G401.6 (cell line): ENCODE measurements around the gene EFHD2.
"Not testable (repeated sequence)": the region's sequence is repeated elsewhere in the genome, so short reads cannot be mapped to it uniquely, and the experiment has no call there.

ENCODE experiments used
- FAIRE-seq: peaks from 2 replicates; lab custom pipeline; 2012; peaks lifted over from hg19 to GRCh38; lab: Jason Lieb, UNC

EFHD2 gene

DNA sequence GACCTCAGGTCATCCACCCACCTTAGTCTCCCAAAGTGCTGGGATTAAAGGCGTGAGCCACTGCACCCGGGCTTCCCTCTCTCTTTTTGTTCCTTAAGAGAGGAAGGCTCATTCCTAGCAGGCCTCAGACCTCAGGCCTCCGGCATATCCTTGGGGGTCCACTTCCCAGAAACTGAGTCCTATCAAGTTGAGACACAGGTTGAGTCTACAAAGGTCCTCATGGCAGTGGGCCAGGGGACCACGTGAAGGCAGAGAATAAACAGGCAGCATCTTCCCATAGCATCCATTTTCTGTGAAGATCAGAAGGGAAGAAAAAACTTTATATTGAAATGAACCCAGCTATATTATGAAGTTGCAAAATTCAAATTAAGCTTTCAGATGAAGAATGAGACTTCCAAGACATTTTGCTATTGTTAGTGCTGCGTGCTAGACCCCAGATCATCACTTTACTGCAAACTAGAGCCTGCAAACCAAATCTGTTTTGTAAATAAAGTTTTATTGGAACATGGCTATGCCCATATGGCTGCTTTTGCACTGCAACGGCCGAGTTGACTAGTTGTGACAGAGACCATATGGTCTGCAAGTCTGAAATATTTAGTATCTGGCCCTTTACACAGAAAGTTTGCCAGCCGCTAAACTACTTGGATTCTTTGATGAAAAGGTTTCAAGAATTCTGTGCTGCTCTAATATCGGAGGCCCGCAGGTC, 43.3 kb downstream of the EFHD2 start:
- FAIRE-seq: no peak

DNA sequence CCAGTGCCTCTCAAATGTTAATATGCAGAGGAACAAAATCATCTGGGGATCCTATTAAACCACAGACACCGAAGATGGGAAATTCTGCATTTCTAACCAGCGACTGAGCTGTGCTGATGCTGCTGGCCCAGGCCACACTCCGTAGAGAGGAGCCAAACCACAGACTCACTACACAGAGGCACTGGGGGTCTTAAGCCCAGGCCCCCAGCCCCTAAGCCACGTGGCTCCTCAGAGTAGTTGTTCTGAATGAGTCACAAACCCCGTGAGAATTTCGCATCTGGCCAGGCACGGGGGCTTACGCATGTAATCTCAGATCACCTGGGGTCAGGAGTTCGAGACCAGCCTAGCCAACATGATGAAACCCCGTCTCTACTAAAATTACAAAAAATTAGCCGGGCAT, 44.0 kb downstream of the EFHD2 start:
- FAIRE-seq: no peak

DNA sequence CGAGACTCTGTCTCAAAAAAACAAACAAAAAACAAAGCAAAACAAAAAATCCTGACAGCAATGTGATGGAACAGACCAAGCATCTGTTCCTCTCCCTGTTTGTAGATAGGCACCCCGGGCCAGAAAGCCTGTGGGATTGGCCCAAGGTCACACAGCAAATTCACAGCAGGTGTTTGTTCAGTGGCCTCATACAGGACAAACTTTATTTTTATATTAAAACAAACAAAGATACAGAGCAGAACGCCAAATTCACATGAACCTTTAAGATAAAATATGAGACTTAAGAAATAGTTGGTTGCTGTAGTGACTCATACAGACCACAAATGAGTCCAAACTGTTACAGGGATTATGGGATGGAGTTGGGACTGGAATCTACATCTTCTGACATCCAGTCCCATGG, 44.6 kb downstream of the EFHD2 start:
- FAIRE-seq: no peak

DNA sequence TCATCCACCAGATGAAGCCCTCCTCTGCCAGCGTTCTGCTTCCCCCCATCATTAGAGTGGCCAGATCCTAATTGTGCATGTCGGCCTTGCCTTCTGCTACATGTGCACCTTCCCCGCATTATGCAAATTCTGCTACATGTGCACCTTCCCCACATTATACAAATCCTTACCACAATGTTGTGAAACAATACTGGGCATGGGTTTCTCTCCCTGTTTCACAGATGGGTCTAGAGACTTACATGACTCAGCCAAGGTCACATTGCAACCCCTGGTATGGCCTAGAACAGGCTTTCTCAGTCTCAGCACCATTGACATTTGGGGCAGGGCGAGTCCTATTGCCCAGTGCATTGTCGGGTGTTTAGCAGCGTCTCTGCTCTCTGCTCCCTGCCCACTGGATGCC, 45.8 kb downstream of the EFHD2 start:
- FAIRE-seq: no peak

DNA sequence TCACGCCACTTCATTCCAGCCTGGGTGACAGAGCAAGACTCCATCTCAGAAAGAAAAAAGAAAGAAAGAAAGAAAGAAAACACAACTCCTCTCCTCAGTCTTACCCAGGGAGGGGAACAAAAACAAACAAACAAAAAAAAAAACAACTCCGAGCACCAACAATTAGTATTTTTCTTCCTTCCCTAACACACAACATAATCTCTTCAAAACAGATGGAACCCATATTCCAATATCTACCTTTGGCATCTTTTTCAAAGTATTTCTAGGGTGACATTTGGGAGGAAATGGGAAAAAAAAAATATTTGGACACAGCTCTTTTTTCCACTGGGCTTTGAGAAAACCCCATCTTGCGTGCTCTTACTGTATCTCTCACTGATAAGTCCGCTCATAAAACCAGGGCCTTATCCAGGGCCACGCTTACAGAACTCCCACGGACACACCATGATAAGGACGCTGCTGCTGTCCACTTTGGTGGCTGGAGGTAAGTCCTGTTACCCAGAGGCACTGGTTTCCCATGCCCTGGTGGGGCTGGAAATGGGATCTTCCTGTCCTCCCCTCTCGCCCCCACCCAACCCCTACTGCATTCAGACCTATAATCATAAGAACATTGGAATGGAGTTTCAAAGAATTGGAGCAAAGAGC, 46.7 kb downstream of the EFHD2 start, which contains the start of gene CELA2A:
CELA2A (plus strand) TSS at position 420 of the 642 bp plus-strand sequence; CDS start at position 442, 22 bp downstream.
- FAIRE-seq: no peak

DNA sequence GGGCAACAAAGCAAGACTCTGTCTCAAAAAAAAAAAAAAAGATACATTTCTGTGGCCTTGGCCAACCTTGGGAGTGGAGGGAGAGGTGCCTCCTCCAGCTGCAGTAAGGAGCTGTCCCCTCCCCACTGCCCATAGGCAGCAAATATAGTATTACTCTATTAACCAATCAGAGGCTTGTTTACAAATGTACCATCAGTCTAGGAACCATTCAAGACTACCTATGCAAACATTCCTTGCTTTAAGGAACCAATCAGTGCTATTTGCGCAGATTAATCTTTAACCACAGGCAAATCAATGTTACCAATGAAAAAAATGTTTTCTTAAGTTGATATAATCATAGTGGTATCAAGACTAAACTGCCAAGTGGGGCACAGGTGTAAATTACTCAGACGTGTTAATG, 47.9 kb downstream of the EFHD2 start:
- no peak for FAIRE-seq

DNA sequence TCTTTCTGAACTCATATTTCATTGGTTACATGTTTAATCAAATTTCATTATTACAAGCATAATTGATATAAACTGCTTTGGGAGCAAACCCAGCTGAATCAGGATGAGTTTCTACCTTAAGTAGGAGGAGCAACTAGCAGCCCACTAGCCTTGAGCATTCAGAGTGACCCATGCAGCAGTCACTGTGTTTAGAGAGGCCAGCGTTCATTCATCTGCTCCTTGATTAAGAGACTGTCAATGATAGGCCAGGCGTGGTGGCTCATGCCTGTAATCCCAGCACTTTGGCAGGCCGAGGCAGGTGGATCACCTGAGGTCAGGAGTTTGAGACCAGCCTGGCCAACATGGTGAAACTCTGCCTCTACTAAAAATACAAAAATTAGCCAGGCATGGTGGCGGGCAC, 48.7 kb downstream of the EFHD2 start:
- not testable (repeated sequence) for FAIRE-seq

DNA sequence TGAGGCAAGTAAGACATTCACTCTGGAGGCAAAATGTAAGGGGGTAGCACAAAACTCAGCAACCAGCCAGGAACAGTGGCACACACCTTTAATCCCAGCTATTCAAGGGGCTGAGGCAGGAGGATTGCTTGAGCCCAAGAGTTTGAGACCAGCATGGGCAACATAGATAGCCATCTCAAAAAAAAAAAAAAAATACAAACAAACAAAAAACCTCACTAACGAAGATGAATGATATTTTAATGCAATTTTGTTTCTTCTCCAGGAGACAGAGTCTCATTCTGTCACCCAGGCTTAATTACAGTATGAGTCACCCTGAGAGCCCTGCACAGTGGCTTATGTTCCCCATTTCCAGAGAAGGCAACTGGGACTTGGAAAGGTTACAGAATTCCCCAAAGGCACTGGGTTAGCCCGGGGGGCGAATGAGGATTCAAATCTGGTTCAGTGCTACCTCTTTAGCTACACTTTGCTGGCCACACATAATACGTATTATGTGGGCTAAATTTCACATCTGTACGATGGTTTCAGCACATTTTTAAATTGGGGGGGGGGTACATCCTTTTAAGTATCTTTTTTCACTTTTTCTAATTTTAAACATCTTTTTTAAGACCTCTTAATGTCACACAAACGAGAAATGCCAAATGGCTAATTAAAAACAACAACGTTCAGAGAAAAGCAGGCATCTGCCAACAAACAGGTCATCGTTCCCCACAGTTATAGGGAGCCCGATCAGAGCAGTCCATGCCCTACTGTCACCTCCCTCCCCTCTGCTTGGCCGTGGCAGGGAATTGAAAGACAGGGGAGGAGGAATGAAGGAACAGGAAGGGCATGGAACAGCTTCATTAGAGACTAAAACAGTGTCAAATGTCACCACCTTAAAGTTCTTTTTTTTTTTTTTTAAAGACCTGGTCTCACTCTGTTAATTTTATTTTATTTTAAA, 50.4 kb downstream of the EFHD2 start:
- FAIRE-seq: no peak

DNA sequence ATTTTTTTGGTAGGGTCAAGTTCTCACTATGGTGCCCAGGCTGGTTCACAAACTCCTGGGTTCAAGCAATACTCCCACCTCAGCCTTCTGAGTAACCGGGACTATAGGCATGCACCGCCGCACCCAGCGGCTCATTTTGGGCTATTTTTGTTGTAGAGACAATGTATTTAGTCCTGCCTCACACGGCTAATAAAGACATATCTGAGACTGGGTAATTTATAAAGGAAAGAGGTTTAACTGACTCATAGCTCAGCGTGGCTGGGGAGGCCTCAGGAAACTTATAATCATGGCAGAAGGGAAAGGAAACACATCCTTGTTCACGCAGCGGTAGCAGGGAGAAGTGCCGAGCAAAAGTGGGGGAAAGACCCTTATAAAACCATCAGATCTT, 51.0 kb downstream of the EFHD2 start:
- FAIRE-seq: no peak

DNA sequence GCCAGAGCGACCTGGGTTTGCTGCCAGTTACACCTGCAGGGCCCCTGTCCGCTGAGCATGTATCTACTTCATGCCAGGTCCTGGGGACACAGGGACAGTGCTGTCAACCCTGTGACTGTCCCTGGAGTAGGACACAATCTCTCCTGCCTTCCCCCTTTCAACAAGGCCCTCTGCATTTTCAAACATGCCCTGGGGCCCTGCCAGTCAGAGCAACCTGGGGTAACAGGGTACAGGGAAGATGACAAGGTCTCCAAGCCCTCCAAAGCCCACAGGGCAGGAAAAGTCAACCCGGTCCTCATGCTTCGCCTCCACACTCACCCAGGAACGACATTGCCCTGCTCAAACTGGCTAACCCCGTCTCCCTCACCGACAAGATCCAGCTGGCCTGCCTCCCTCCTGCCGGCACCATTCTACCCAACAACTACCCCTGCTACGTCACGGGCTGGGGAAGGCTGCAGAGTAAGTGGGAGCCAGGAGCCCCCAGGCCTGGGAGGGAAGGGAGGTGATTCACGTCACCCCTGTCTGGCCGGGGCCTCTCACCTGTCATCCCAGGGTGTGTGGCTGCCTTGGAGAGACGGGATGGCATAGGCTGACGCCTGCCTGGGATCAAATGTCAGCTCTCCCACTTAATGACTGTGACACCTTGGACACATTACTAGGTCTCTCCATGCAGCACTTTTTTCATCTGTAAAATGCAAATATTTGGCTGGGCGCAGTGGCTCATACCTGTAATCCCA, 53.5 kb downstream of the EFHD2 start:
- not testable (repeated sequence) for FAIRE-seq

DNA sequence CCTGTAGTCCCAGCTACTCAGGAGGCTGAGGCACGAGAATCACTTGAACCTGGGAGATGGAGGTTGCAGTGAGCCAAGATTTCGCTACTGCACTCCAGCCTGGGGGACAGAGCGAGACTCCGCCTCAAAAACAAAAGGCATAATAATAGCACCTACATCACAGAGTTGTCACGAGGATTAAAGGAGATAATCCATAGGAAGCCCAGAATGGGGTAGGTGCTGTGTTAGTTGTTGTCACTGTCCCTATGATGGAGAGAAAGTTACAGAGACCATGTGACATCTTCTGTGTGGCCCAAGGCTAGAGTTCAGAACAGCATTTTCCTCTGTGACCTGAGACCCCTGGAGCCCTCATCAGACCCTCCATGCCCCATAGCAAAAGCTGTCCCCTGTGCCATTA, 54.2 kb downstream of the EFHD2 start:
- not testable (repeated sequence) for FAIRE-seq

DNA sequence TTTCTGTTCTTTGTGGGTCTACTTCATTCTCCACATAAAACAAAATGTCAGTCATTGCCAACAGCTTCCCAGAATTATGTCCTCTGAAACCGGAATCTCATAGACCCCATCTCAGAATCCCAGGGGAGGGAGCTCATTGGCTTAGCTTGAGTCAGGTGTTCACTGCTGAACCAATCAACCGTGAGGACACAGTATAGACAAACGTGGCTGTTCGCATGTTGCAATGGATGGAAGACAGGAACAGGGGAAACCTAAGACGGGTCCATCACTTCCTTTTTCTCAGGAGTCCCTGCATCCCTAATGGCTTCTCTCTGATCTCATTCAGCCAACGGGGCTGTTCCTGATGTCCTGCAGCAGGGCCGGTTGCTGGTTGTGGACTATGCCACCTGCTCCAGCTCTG, 56.0 kb downstream of the EFHD2 start:
- no peak for FAIRE-seq

DNA sequence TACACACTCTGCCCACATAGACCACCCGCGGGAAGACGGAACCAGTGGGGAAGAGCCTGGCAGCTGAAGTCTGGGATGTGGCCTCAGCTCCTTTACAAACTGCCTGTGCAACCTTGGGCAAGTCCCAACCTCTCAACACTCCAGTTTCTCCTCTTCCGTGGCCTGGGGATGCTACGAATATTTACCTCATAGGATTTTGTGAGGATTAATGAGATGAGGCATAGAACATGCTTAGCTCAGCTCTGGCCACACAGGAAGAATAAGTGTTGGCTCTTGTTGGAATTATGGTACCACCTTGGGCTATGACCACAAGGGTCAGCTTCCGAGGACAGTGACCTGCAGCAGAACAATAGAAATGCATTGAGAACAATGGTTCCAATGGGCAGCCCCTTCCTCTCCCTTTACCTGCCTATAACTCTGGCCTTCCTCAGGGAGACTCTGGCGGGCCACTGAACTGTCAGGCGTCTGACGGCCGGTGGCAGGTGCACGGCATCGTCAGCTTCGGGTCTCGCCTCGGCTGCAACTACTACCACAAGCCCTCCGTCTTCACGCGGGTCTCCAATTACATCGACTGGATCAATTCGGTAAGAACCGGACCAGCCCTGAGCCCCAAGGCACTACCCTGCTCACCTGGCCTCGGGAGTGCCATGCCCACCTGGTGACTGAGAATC, 57.4 kb downstream of the EFHD2 start:
- not testable (repeated sequence) for FAIRE-seq

DNA sequence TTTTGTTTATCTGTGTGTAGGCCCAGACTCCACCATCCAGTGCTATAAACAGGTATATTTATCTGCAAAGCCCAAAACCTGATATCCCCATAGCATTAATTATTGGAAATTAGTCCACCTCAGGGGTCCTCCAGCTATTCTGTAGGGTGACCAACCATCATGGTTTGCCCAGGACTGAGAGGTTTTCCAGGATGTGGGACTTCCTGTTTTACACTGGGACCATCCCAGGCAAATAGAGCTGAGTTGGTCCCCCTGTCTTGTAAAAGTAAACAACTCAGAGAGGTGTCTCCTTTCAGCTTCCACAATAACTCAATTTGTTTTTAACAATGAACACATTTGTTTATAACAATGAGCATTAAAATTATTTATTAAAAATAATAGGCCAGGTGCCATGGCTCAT, 58.5 kb downstream of the EFHD2 start:
- FAIRE-seq: no peak

DNA sequence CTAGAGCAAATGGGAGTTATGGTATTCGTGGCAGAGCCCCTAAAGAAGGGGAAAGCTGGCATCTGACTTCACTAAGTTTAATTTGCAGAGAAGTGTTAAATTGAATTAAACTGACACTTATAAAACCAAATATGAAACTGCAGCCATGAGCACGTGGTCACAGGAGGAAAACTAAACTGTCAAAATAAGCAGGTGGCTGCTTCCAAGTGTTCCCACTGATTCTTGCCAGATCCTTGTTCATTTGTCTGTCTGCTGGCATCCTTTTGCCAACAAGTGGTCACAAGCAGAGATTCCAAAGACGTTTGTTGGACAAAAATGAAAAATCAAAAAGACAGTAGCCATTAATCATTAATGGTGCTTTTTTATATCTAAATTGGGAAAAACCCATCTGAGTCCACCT, 59.7 kb downstream of the EFHD2 start:
- no peak for FAIRE-seq

DNA sequence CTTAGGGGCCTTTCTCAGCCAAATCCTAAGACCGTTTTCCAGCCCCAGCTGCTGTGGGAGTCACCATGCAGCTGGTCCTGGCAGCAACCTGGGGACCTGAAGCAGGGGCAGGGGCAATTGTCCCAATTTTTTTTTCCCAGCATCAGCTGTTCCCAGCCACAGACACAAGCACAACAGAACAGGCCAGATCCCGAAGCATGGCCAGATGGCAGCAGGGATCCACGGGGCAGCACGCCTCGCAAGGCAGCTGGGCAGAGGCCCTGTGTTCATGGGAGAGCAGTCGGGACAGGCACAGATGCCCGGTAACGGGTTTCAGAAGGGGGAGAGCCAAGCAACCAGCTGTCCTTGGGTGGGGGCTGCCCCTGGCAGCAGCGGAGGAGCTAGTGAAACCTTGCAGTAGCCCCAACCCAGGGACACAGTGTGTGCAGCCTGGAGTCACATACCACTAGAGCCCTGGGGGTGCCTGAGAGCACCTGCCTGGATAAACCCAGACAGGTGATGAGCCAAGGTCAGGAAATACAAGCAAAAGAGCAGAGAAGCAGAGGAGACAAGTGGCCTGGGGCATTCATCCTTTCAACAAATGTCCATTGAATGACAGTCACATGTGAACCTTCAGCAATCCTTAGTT, 60.2 kb downstream of the EFHD2 start:
- FAIRE-seq: not testable (repeated sequence)

DNA sequence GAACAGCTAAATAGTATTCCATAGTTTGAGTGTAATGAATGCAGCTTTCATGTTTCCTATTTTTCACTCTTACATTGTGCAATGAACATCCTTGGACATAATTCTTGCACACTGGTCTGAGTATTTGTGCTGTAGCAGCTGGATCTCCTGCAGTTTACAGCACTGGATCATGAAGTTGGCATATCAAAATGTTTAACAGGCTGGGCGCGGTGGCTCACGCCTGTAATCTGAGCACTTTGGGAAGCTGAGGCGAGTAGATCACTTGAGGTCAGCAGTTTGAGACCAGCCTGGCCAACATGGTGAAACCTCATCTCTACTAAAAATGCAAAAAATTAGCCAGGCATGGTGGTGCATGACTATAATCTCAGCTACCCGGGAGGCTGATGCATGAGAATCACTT, 61.4 kb downstream of the EFHD2 start:
- not testable (repeated sequence) for FAIRE-seq

DNA sequence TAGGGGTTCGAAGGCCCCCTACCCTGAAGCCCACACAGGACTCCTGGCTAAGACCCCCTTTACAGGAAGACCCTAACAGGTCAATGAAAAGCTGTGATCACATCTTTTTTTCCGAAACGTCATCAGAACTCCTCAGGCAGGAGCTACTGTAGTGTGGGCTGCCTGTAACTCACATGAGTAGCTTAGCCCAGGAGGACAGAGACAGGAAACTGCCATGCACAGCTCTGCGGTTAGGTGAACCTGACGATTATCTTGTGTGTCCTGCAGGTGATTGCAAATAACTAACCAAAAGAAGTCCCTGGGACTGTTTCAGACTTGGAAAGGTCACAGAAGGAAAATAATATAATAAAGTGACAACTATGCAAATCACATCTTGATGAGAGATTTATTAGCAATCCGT, 62.0 kb downstream of the EFHD2 start:
- not testable (repeated sequence) for FAIRE-seq

DNA sequence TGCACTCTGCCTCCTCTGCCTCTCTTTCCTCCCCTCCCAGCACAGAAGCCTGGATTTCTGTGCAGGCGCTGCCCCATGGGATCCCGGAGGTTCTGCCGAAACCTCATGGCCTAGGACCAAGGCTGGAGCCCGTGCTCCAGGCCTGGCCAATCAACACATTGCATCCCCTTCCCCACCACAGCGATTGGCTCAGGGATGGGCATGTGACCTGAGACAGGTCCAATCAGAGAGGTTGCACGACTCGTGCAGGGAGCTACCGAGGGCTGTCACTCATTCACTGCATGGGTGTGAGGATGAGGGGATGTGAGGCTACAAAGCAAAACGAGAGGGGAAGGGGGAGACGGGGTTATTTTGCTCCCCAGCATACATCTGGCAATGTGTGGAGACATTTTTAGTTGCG, 62.9 kb downstream of the EFHD2 start:
- no peak for FAIRE-seq

DNA sequence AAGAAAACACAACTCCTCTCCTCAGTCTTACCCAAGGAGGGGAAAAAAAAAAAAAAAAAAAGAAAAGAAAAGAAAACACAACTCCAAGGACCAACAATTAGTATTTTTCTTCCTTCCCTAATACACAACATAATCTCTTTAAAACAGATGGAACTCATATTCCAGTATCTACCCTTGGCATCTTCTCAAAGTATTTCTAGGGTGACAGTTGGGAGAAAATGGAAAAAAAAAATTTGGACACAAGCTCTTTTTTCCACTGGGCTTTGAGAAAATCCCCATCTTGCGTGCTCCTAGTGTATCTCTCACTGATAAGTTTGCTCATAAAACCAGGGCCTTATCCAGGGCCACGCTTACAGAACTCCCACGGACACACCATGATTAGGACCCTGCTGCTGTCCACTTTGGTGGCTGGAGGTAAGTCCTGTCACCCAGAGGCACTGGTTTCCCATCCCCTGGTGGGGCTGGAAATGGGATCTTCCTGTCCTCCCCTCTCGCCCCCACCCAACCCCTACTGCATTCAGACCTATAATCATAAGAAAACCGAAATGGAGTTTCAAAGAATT, 66.1 kb downstream of the EFHD2 start, which contains the start of gene CELA2B:
CELA2B (plus strand) TSS at position 353 of the 563 bp plus-strand sequence; CDS start at position 375, 22 bp downstream.
- FAIRE-seq: no peak

DNA sequence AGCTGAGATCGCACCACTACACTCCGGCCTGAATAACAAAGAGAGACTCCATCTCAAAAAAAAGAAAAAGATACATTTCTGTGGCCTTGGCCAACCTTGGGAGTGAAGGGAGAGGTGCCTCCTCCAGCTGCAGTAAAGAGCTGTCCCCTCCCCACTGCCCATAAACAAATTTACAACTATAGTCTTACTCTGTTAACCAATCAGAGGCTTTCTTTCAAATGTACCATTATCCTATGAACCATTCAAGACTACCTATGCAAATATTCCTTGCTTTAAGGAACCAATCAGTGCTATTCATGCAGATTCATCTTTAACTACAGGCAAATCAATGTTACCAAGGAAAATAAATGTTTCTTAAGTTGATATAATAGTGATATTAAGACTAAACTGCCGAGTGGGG, 67.2 kb downstream of the EFHD2 start:
- no peak for FAIRE-seq
